ENCODE measurements around the gene SLX4. TPM values are rescaled to one million over a fixed set of nuclear protein-coding genes. Genes with fewer than 3 reads are reported as not detected.

The SLX4 gene
- total and polyA plus RNA-seq, 9 of the 15 experiments (the other 6 are each of a cell fraction or from before 2014, with no cell fraction given) = 0.29 to 7.9 (median 3.8) TPM

GRCh38 chr16:3590736-3591435, 20.5 kb downstream of the SLX4 start:
- DNase-seq (ENCODE audit: extremely low read depth in 1 of 4, low spot score in 3 of 4) (no peak), ATAC-seq (no peak), FAIRE-seq (no peak)
- Histone ChIP-seq H3K9ac (ENCODE audit: insufficient read depth in 1 of 2, low read depth in 2 of 2, low read length in 2 of 2) (peak overlapping the region in 1 of 2 experiments; percentile 55; a peak in 1 of 4 replicates), H3K9me1 (ENCODE audit: control insufficient read depth, insufficient read depth, low read length) (peaks cover 4% of the 10 kb centered on the region), H3K4me2 (ENCODE audit: insufficient read depth, low read length) (no peak overlapping the region), H2AFZ (ENCODE audit: low read depth, low read length) (no peak overlapping the region), H3K27ac (ENCODE audit: extremely low read depth, low read depth, low read length) (no peak overlapping the region), H3K9me3 (replicated peaks; ENCODE audit: control insufficient read depth, insufficient read depth, low read depth, low read length) (no peaks in the 10 kb centered on the region), H3K4me3 (no peak overlapping the region), H4K20me1 (replicated peaks; ENCODE audit: control insufficient read depth, insufficient read depth, low read length) (no peaks in the 10 kb centered on the region), H3K79me2 (ENCODE audit: control insufficient read depth, insufficient read depth, low read length) (no peaks in the 10 kb centered on the region), H3K4me1 (replicated peaks in 1 of 2; ENCODE audit: control insufficient read depth in 2 of 2, insufficient read depth in 2 of 2, low read length in 2 of 2) (peaks cover 10 to 35% of the 10 kb centered on the region in 2 experiments; a peak in 4 of 5 replicates), H3K36me3 (ENCODE audit: control insufficient read depth, insufficient read depth, low read length) (peaks cover 3% of the 10 kb centered on the region; the same call in 1 of the 3 replicates), H3K27me3 (ENCODE audit: control insufficient read depth in 2 of 2, insufficient read depth in 2 of 2, low read length in 2 of 2) (no peaks in the 10 kb centered on the region)
- WGBS (ENCODE audit: insufficient coverage, low coverage, missing lambda C conversion rate) = 87% methylated on average over 19 of the region's 27 CpGs
- TF ChIP-seq, protein P1, sequence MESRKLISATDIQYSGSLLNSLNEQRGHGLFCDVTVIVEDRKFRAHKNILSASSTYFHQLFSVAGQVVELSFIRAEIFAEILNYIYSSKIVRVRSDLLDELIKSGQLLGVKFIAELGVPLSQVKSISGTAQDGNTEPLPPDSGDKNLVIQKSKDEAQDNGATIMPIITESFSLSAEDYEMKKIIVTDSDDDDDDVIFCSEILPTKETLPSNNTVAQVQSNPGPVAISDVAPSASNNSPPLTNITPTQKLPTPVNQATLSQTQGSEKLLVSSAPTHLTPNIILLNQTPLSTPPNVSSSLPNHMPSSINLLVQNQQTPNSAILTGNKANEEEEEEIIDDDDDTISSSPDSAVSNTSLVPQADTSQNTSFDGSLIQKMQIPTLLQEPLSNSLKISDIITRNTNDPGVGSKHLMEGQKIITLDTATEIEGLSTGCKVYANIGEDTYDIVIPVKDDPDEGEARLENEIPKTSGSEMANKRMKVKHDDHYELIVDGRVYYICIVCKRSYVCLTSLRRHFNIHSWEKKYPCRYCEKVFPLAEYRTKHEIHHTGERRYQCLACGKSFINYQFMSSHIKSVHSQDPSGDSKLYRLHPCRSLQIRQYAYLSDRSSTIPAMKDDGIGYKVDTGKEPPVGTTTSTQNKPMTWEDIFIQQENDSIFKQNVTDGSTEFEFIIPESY (CRISPR knock-in tag; IDR thresholded peaks at IDR 0.05) = peak; percentile 94
- no peak for TF ChIP-seq ZBTB8A (IDR thresholded peaks at IDR 0.05; ENCODE audit: partially characterized antibody)
- peak; percentile 43; the same call in 1 of the 2 replicates for TF ChIP-seq CEBPB (tag; IDR thresholded peaks at IDR 0.05)
- TF ChIP-seq TBP (optimal IDR thresholded peaks at IDR 0.05; ENCODE audit: low read depth, low read length) = no peak
- POLR2A ChIA-PET = no interaction called here
- in situ Hi-C loops (cut with MboI) = no loop called here
- TSS peak; percentile 55 for BruUV-seq (replicated peaks)
- CTCF ChIA-PET (ENCODE audit: low intra/inter-chr PET ratio) = no interaction called here
- intact Hi-C loops (cut with micrococcal nuclease) = no loop called here
